Measurements from ENCODE around the gene ZNF814.
A peak's percentile ranks its signal among the peaks of the same experiment; 100 is the strongest.
"Not testable (repeated sequence)": the region's sequence is repeated elsewhere in the genome, so short reads cannot be mapped to it uniquely, and the experiment has no call there.

The ZNF814 gene

GRCh38 chr19:57888107-57888559, 704 bp downstream of the ZNF814 start:
- no peaks in the 10 kb centered on the region for H3K27me3 ChIP-seq (replicated peaks; ENCODE audit: control insufficient read depth, insufficient read depth, low read length)
- TF ChIP-seq CTCF (IDR thresholded peaks at IDR 0.05; ENCODE audit: insufficient read depth, low read length, poor library complexity, severe bottlenecking) = no peak
- peak overlapping the region; percentile 76 for H3K4me3 ChIP-seq (replicated peaks; ENCODE audit: low read depth, low read length)
- H3K36me3 ChIP-seq (ENCODE audit: control insufficient read depth, insufficient read depth, low read length) = no peaks in the 10 kb centered on the region; the same call in 1 of the 2 replicates
- no peak for DNase-seq (ENCODE audit: extremely low read depth, insufficient read length)

GRCh38 chr19:57887195-57887941, 1.5 kb downstream of the ZNF814 start:
- DNase-seq (ENCODE audit: extremely low read depth, insufficient read length) = no peak
- no peak overlapping the region for H3K4me3 ChIP-seq (replicated peaks; ENCODE audit: low read depth, low read length)
- no peaks in the 10 kb centered on the region; the same call in 1 of the 2 replicates for H3K36me3 ChIP-seq (ENCODE audit: control insufficient read depth, insufficient read depth, low read length)
- TF ChIP-seq CTCF (IDR thresholded peaks at IDR 0.05; ENCODE audit: insufficient read depth, low read length, poor library complexity, severe bottlenecking) = no peak
- no peaks in the 10 kb centered on the region for H3K27me3 ChIP-seq (replicated peaks; ENCODE audit: control insufficient read depth, insufficient read depth, low read length)

- Histone ChIP-seq H3K4me3 (replicated peaks; ENCODE audit: low read depth, low read length) (no peak overlapping the region), H3K36me3 (ENCODE audit: control insufficient read depth, insufficient read depth, low read length) (no peaks in the 10 kb centered on the region; the same call in 1 of the 2 replicates), H3K27me3 (replicated peaks; ENCODE audit: control insufficient read depth, insufficient read depth, low read length) (no peaks in the 10 kb centered on the region)
- no peak for DNase-seq (ENCODE audit: extremely low read depth, insufficient read length)
- TF ChIP-seq CTCF (IDR thresholded peaks at IDR 0.05; ENCODE audit: insufficient read depth, low read length, poor library complexity, severe bottlenecking) = no peak
Measured at GRCh38 chr19:57886046-57886445, 2.8 kb downstream of the ZNF814 start.

GRCh38 chr19:57873883-57874799, 14.7 kb downstream of the ZNF814 start:
- not testable (repeated sequence) for H3K27me3 ChIP-seq (replicated peaks; ENCODE audit: control insufficient read depth, insufficient read depth, low read length); H3K4me3 ChIP-seq (replicated peaks; ENCODE audit: low read depth, low read length); H3K36me3 ChIP-seq (ENCODE audit: control insufficient read depth, insufficient read depth, low read length); DNase-seq (ENCODE audit: extremely low read depth, insufficient read length)

- DNase-seq (ENCODE audit: extremely low read depth, insufficient read length) = no peak
- H3K4me3 ChIP-seq (replicated peaks; ENCODE audit: low read depth, low read length) = no peak overlapping the region
- no peaks in the 10 kb centered on the region for H3K27me3 ChIP-seq (replicated peaks; ENCODE audit: control insufficient read depth, insufficient read depth, low read length)
- no peak for TF ChIP-seq CTCF (IDR thresholded peaks at IDR 0.05; ENCODE audit: insufficient read depth, low read length, poor library complexity, severe bottlenecking)
- H3K36me3 ChIP-seq (ENCODE audit: control insufficient read depth, insufficient read depth, low read length) = peaks cover 4% of the 10 kb centered on the region
Measured at GRCh38 chr19:57872450-57872849, 16.4 kb downstream of the ZNF814 start.

GRCh38 chr19:57870225-57870624, 18.6 kb downstream of the ZNF814 start:
- H3K36me3 ChIP-seq (ENCODE audit: control insufficient read depth, insufficient read depth, low read length) = peaks cover 9% of the 10 kb centered on the region

GRCh38 chr19:57869655-57870054, 19.2 kb downstream of the ZNF814 start:
- not testable (repeated sequence) for DNase-seq (ENCODE audit: extremely low read depth, insufficient read length); H3K36me3 ChIP-seq (ENCODE audit: control insufficient read depth, insufficient read depth, low read length); H3K4me3 ChIP-seq (replicated peaks; ENCODE audit: low read depth, low read length); H3K27me3 ChIP-seq (replicated peaks; ENCODE audit: control insufficient read depth, insufficient read depth, low read length)

More at GRCh38 chr19:57870225-57870624, 18.6 kb downstream of the ZNF814 start:
- Histone ChIP-seq H3K4me3 (replicated peaks; ENCODE audit: low read depth, low read length) (no peak overlapping the region), H3K27me3 (replicated peaks; ENCODE audit: control insufficient read depth, insufficient read depth, low read length) (no peaks in the 10 kb centered on the region)
- TF ChIP-seq CTCF (IDR thresholded peaks at IDR 0.05; ENCODE audit: insufficient read depth, low read length, poor library complexity, severe bottlenecking) = no peak
- no peak for DNase-seq (ENCODE audit: extremely low read depth, insufficient read length)

Data from GM06990 (cell line).